GM21737 (cell line): Measurements from ENCODE around the gene PIKFYVE.
"Not testable (repeated sequence)": the region's sequence is repeated elsewhere in the genome, so short reads cannot be mapped to it uniquely, and the experiment has no call there.

Source experiments
- ATAC-seq: cut with Tn5 transposase; IDR thresholded peaks from one replicate; pipeline ENCODE4 v1.9.1; 2021; ENCODE audit warnings: mild to moderate bottlenecking, moderate library complexity; ENCODE audit not compliant: unreplicated experiment

PIKFYVE gene

DNA sequence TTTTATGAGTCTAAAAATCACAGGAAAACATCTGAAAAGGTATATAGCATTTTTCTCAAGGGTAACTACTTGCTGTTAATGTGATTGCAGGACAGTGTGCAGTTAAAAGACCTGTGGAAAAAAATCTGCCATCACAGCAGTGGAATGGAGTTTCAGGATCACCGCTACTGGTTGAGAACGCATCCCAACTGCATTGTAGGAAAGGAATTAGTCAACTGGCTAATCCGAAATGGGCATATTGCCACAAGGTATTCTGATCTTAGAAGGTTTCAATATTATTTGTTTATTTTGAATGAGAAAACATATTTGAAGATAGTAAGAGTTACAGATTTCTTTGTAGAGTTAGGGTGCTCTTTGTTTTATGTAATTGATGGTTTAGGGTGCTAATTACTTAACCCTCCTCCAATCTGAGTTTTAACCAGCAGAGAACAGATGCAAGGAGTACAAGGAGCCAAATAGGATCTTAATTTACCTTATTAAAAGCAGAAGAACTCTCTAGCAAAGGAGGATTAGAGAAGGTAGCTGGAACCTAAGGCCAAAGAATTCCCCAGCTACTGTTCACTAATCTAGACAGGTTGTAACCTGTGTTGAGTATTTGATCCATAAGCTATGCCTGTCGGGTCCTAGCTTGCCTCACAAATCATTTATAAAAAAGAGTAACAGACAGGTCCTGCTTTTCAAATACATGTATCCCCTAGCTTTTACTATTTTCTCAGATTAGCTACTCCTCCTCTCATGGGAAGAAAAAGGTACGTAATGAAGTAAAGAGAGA, 35.0 kb downstream of the PIKFYVE start:
- no peak for ATAC-seq

DNA sequence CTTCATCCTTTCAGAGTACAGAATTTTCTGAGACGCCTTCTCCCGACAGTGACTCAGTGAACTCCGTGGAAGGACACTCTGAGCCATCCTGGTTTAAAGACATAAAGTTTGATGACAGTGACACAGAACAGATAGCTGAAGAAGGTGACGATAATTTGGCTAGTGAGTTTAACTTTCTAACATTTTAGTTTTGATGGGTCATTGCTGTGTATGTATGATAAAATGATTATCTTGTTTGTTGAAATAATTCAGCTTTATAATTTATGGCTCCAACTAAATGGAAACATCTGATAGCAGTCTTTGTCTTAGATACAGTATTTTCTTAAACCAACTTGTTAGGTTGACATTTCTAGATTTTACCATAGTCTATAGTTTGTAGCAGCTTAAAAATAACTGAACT, 38.1 kb downstream of the PIKFYVE start:
- ATAC-seq, result no peak

DNA sequence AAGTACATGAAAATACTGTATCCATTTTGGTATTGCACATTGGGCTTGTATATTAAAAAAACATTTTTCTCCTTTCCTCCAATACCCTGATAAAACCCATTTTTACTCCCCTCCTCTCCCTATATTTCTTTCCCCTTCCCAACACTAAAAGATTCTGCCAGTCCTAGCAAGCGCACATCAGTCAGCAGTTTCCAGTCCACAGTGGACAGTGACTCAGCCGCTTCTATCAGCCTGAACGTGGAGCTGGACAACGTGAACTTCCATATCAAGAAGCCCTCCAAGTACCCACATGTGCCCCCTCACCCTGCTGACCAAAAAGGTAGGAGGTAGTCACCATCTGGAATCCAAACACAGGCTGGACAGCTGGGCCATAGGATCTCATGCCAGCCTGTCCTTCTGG, 38.6 kb downstream of the PIKFYVE start:
- no peak for ATAC-seq

DNA sequence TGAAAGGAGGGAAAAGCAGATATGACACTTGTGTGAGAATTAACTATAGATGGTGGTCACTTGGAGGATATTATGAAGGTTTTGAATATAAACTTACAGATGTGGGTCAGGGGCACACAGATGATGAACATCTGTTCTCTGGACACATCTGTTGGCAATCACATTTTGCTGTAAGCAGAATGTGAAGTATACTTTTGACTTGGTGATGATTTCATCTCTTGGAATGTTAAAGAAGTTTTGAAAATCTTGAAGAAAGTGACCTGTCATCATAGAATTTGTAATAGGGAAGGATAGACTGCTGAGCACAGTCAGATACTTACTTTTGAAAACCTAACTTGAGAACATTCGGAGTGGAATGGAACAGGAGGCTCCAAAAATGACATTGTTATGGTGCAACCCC, 40.2 kb downstream of the PIKFYVE start:
- no peak for ATAC-seq

DNA sequence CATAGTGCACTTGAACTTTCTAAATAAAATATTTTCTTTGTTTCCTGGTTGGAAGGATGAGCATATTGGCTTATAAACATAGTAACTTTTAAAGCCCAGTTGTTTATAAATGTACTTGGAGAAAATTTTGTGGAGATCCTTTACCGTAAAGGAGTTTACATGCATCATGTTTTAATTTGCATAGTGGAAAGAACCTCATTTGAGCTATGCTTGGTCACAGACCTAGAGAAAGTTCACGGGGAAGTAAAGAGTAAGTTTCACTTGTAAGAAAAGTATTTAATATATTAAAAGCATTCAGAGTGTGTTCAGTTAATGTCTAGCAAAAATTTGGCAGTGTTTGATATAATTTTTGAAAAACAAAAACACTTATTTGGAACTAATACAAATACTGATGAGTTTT, 45.3 kb downstream of the PIKFYVE start:
- peak; percentile 55 for ATAC-seq

DNA sequence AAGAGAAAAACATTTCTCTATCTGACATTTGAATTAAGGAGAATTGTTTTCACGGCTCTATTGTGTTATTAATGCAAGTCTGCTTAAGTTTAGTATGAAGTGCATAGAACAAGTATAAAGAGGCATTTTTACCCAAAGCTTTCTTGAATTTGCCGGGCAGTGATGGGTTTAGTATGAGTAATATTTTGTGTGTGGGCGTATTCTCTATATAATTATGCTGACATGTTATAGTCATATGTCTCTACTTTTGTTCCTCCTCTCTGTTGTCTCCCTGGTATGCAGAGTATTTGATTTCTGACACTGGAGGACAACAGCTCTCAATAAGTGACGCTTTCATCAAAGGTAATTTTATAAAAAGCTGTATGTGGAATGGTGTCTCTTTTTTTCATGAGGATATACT, 45.9 kb downstream of the PIKFYVE start:
- peak; percentile 39 for ATAC-seq

DNA sequence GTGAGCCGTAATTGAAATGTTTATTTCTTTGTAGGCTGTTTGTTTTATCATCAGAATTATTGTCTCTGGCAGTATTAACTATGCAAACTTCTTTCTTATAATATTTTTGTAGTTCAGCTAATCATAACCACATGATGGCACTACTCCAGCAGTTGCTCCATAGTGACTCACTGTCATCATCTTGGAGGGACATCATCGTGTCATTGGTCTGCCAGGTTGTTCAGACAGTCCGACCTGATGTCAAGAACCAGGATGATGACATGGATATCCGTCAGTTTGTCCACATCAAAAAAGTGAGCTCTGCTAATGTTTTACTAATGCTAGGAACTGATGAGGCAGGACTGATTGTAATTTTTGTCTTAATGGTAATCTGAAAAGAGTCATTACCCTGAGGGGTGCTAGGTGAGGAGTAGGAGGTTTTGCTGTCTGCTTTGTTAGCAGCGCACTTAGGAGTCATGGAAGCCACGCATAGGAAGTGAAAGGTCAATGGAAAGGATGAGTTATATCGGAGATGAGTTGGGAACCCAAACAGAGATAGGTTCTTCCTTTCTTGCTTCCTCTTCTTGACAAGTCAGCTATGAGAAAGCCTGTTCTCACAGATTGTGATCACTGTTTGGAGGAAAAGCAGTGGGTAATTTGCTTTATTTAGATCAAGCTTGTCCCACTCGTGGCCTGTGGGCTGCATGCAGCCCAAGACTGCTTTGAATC, 49.2 kb downstream of the PIKFYVE start:
- peak; percentile 56 for ATAC-seq

DNA sequence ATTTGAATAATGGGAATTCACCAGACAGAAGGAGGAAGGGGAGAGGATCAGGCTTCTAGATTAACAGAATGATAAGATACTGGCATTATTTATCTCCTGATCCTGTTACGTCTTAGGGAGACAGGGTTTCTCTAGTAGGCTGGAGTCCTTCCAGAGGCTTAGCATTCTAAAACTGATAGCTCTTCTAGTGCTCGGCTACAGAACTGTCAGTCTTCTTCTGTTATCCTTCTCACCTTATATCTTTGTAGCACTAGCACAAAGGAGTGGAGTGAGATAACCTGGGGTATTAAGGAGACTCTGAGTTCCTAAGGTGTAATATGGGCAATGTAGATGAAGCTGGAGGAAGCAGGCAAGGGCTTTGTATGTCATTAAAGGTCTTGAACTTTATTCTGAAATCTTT, 52.1 kb downstream of the PIKFYVE start:
- no peak for ATAC-seq

DNA sequence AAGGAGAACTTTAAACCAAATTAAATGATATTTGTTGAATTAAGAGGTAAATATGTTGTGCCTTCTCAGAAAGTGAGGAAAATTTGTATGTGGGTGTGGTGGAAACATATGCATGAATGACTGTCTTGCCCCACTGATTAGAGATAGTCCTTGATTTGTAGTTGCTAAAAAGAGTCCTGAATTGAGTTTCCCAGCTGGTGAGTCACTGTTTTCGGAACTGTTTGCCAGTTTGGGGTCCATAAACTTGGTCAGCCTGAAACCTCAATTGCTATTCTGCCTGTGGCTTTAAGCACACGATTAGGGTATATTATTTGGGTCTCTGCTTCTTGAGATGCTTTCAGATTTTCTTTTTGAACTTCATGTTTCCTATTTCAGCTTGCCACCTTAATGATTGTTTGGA, 53.3 kb downstream of the PIKFYVE start:
- no peak for ATAC-seq

DNA sequence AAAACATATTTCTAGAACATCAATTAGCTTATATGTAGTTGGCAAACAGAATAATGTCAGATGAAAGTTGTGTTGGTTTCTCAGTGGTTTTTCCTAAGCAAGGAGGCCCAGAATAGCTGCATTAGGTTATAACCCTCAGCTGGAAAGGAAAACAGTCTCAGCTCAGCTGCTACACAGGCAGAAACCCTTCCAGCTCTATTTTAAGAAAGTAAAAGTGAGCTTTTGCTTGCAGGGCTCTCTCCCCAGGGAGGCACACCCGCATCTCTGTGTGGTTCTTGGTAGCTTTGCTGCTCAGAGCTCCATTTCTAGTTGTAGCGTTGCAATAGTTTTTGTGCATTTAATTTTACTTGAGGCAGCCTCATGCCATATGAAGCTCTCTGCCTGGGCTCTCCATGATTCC, 54.6 kb downstream of the PIKFYVE start:
- peak; percentile 84 for ATAC-seq

DNA sequence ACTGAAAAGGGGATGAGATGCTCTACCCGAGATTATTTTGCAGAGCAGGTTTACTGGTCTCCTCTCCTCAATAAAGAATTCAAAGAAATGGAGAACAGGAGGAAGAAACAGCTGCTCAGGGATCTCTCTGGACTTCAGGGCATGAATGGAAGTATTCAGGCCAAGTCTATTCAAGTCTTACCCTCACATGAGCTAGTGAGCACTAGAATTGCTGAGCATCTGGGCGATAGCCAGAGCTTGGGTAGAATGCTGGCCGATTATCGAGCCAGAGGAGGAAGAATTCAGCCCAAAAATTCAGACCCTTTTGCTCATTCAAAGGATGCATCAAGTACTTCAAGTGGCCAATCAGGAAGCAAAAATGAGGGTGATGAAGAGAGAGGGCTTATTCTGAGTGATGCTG, 60.0 kb downstream of the PIKFYVE start:
- ATAC-seq, result no peak

DNA sequence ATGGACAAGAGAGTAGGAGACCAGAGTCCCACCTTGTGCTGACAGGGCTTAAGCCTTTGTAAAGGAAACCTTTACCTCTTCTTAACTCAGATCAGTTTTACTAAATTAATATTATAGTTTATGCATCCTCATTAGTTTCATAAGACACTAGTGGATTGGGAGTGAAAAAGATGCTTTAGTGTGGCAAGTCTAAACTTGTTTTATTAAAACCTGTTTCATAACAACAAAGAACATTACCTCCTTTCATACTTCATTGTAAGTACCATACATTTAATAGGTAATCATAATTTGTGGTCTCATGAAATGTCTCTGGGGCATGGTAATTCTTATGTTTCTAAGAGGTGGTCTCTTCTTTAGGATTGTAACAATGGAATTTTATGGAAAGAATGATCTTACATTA, 63.4 kb downstream of the PIKFYVE start:
- ATAC-seq, result no peak

DNA sequence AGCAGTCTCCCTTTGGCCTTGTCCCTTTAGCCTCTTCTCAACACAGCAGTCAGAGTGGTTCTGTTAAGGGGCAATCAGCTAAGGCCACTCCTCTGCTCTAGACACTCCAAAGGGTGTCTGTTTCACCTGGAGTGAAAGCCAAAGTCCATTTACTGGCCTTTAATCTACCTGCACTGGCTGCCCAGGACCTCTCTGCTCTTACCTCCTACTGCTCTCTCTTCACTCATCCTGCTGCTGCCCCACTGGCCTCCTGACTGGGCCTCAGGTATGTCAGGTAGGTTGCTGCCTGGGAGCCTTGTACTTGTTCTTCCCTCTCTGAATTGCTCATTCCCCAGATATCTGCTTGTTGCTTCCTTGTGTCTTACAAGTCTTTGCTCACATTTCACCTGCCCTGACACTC, 68.2 kb downstream of the PIKFYVE start:
- ATAC-seq, result no peak

DNA sequence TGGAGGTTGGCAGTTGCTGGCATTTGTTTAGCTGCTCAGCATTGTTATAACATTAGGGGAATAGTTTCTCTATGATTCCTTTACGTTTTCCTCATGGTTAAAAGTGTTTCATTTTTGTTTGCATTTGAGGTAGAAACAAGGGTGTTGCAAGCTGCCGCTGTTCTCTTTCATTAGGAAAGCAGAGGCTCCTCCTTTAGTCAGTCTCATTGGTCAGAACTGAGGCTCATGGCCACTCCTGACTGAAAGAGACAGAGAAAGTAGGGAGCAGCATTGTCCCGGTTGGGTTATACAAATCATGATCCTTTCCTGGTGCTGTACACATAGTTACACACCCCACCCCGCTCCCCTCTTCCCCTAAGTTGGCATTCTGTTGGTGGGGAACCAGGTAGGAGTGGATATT, 80.7 kb downstream of the PIKFYVE start:
- no peak for ATAC-seq

DNA sequence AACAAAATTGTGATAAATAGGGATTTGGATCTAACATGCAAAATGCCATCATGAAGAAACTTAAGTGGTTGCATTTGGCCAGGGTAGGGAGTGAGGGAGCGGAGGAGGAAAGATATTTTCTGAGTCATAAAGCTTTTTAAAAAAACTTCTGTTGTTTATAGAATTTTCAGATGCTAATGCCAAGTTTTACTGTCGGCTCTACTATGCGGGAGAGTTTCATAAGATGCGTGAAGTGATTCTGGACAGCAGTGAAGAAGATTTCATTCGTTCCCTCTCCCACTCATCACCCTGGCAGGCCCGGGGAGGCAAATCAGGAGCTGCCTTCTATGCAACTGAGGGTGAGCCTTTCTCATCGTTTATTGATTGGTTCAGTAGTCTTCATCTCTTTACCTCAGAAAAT, 84.6 kb downstream of the PIKFYVE start:
- ATAC-seq, result no peak

DNA sequence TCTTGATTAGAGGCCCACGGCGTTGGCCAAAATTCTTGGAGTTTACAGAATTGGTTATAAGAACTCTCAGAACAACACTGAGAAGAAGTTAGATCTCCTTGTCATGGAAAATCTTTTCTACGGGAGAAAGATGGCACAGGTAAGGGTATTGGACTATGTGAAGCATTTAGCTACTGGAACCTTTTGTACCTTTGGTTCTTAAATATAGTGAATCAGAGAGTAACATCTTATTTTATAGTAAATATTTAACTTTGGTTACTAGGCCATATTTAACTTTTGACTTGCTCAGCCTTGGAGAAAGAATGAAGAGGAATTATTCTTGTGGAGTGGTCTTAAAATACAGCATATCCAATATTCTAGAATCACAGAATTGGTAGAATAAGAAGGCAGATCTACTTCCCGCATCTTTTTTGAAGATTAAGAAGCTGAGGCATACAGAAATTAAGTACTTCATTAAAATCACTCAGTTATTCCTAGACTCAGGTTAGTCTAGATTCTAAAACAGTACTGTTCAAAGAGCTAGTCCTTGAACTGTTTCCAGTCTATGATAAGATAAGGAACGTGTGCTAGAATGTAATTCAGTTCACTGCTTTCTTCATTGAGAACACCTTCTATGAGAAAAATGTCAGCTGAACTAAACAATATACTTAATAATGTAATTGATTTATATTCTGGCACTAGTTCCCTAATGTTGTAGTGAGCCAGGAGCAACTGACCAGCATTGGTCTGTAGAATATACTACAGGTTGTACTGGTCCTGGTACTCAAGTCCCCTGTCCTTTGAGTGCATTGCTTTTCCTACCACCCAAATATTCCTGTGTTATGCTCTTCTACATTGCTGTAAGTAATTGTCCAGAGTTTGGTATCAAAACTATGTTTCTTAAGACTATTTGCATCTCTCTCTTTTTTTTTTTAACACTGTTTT, 86.9 kb downstream of the PIKFYVE start:
- ATAC-seq, result no peak

DNA sequence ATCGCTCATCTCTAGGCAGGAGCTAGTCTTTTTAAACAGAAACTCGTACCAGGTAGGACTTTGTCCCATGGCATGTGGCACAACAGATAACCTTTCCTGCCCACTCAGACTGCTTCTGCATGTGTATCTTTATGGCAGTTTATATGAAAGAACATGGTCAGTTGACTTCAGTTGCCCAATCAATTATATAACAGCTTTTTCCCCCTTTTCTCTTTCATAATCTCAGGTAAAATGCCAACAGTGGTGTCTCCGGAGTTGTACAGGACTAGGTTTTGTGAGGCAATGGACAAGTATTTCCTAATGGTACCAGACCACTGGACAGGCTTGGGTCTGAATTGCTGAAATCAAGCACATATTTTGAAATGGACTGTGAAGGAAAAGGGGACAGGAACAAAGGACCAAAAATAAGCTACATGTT, 88.9 kb downstream of the PIKFYVE start:
- no peak for ATAC-seq

DNA sequence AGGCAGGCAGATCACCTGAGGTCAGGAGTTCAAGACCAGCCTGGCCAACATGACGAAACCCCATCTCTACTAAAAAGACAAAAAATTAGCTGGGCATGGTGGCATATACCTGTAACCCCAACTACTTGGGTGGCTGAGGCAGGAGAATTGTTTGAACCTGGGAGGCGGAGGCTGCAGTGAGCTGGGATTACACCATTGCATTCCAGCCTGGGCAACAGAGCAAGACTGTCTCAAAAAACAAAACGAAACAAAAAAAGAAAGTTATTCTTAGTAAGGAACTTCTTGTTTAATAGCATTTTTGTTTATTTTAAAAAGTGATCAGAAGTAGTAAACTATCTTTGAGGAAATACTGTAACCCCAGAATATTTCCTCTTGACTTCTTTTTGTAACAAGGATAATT, 90.4 kb downstream of the PIKFYVE start:
- not testable (repeated sequence) for ATAC-seq

DNA sequence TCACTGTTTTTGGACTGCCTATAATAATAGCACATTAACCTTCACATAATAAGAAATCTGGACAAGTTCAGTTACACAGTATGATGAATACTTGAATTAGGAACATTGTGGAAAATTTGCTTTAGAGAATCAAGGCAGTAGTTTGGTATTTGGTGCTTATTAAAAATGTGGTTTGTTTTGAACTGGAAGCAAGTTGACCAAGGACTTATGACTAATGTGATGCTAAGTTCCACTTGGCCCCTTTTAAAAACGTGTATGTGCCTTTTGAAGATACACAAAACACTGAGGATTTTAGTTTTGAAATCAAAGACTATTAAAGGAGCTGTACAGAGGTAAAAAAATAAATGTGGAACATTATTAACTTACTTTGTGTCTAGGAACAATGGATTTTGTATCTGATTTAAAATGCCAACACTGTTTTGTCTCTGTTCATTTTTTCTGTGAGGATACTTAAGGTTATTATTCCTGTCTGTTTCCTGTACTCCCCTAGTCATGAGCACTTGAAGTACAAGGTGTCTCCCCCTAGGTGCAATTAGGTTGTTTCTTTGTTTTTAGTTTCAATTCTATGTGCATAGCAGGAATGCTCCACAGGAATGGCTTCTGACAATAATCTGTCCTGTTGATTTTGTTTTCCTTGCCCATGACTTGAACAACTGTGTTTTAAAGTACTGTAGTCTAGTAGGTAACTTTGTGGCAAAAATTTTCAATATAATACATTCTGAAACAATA, 91.0 kb downstream of the PIKFYVE start:
- ATAC-seq, result no peak

DNA sequence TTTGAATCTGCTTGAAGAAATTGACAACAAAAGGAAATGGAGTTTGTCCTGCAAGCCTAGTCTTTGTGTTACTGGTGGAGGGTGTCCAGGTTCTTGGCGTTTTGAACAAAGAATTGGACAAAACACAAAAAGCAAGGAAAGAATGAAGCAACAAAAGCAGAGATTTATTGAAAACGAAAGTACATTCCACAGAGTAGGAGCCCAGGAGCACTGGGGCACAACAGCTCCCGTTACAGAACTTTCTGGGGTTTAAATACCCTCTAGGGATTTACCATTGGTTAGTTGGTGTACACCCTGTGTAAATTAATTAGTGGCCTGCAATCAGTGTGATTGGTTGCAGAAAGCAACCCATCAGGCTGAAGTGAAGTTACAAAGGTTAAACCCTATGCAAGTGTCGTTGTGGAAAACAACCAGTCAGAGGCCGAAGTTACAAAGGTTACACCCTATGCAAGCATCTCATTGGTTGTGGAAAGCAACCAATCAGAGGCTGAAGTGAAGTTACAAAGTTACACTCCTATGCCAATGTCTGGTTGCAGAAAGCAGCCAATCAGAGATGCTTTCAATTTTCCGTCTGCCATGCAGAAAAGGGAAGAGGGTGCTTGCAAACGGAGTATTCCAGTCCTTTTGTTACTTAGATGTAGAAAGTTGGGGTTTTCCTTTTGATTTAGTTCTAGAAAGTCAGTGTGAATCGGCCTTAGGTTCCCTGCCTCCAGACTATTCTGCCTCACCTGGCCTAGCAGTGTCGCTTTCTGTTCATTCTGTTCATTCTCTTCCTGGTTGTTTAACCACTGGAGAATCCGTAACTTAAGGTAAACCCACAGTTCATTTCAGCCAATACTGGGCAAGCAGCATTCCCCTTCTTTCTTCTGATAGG, 92.9 kb downstream of the PIKFYVE start:
- no peak for ATAC-seq
